PC-9 (cell line): ENCODE measurements around the gene SERPINB11. TPM values are rescaled to one million over a fixed set of nuclear protein-coding genes. Genes with fewer than 3 reads are reported as not detected.

Source experiments
- BruUV-seq: library from RNA; stranded (reverse); fragments of 400-500 nt; replicated peaks from 2 replicates; lab custom pipeline; 2021; lab: Mats Ljungman, UMichigan
- CTCF ChIA-PET: fragments of 300-600 bp; sonication (Branson Sonifier 250); formaldehyde crosslinking; loops from one replicate; lab custom pipeline; 2022; ENCODE audit warnings: antibody characterized with exemption; lab: Charles Lee
- POLR2A ChIA-PET: fragments of 300-600 bp; sonication (Branson Sonifier 250); formaldehyde crosslinking; loops from one replicate; lab custom pipeline; 2022; ENCODE audit warnings: antibody characterized with exemption; ENCODE audit not compliant: unreplicated experiment; lab: Charles Lee
- DNase-seq, 2 experiments: peaks; one replicate each; pipeline versions ENCODE4 v3.0.0 to v3.0.0-alpha.2; 2015 to 2022; ENCODE audit warnings: mixed read lengths in 1 of 2
- H2AFZ ChIP-seq: fragments of 200-600 bp; sonication (generic); 2 replicates; pipeline ENCODE4 v1.8.1; 2017; ENCODE audit warnings: antibody characterized with exemption
- H3F3A ChIP-seq: fragments of 200-600 bp; sonication (generic); 2 replicates; pipeline ENCODE4 v1.8.1; 2017; ENCODE audit warnings: antibody characterized with exemption, mild to moderate bottlenecking, low read depth; ENCODE audit not compliant: insufficient read depth
- H3K27ac ChIP-seq: fragments of 200-600 bp; sonication (generic); 2 replicates; pipeline ENCODE4 v1.6.1; 2016; ENCODE audit warnings: mixed run types
- H3K27me3 ChIP-seq: fragments of 200-600 bp; sonication (generic); 2 replicates; pipeline ENCODE4 v1.6.1; 2016; ENCODE audit warnings: low read depth, mixed run types; ENCODE audit not compliant: insufficient read depth
- H3K36me3 ChIP-seq: fragments of 200-600 bp; sonication (generic); 2 replicates; pipeline ENCODE4 v1.6.1; 2016; ENCODE audit warnings: low read depth, mixed run types
- H3K4me1 ChIP-seq: fragments of 200-600 bp; sonication (generic); replicated peaks from 2 replicates; pipeline ENCODE4 v1.6.1; 2016; ENCODE audit warnings: mixed run types; ENCODE audit not compliant: insufficient read depth
- H3K4me2 ChIP-seq: fragments of 200-600 bp; sonication (generic); 2 replicates; pipeline ENCODE4 v1.6.1; 2017; ENCODE audit warnings: mixed run types
- H3K4me3 ChIP-seq: fragments of 200-600 bp; sonication (generic); 2 replicates; pipeline ENCODE4 v1.6.1; 2016; ENCODE audit warnings: mixed run types
- H3K79me2 ChIP-seq: fragments of 200-600 bp; sonication (generic); 2 replicates; pipeline ENCODE4 v1.6.1; 2017; ENCODE audit warnings: low read depth, mixed run types
- H3K9me2 ChIP-seq: fragments of 200-600 bp; sonication (generic); 2 replicates; pipeline ENCODE4 v1.8.1; 2017; ENCODE audit warnings: mild to moderate bottlenecking; ENCODE audit not compliant: insufficient read depth
- H3K9me3 ChIP-seq: fragments of 200-600 bp; sonication (generic); 2 replicates; pipeline ENCODE4 v1.8.1; 2016; ENCODE audit warnings: low read depth; ENCODE audit not compliant: insufficient read depth
- H4K20me1 ChIP-seq: fragments of 200-600 bp; sonication (generic); 2 replicates; pipeline ENCODE4 v1.8.1; 2017; ENCODE audit not compliant: insufficient read depth
- CTCF ChIP-seq: fragments of 200-600 bp; sonication (generic); conservative IDR thresholded peaks from 2 replicates; pipeline ENCODE4 v1.6.1; 2017; ENCODE audit warnings: mixed run types, antibody characterized with exemption, mild to moderate bottlenecking, moderate library complexity
- EZH2 ChIP-seq: fragments of 200-600 bp; sonication (generic); IDR thresholded peaks from 2 replicates; pipeline ENCODE4 v1.8.0; 2017; ENCODE audit warnings: antibody characterized with exemption, low read depth
- intact Hi-C: fragments of 100-400 bp; cut with micrococcal nuclease; formaldehyde crosslinking; loops from one replicate; pipeline ENCODE4 v1.10.0; 2022; ENCODE audit not compliant: unreplicated experiment
- total RNA-seq: library from RNA; stranded (reverse); gene quantifications from 2 replicates; pipeline ENCODE4 v1.2.3, GENCODE V29; 2021

SERPINB11 gene
- total RNA-seq, 1 experiment from 2014 or later: not detected

GRCh38 chr18:63701952-63702351 lies 808 bp upstream of the SERPINB11 start:
- TF ChIP-seq EZH2 (no peak), CTCF (no peak)
- H3K9me3 ChIP-seq: no peaks in the 10 kb centered on the region
- ChIA-PET CTCF (no interaction called here), POLR2A (no interaction called here)
- H3K9me2 ChIP-seq: no peaks in the 10 kb centered on the region
- peak overlapping the region; percentile 55; the same call in 1 of the 2 replicates for H2AFZ ChIP-seq
- intact Hi-C loops: no loop called here
- H4K20me1 ChIP-seq: no peaks in the 10 kb centered on the region
- H3F3A ChIP-seq: no peaks in the 10 kb centered on the region
- no peaks in the 10 kb centered on the region for H3K27me3 ChIP-seq
- H3K36me3 ChIP-seq: no peaks in the 10 kb centered on the region
- no peaks in the 10 kb centered on the region for H3K79me2 ChIP-seq
- no peak overlapping the region for H3K4me3 ChIP-seq
- H3K27ac ChIP-seq: no peak overlapping the region
- BruUV-seq: no TSS peak
- H3K4me1 ChIP-seq: peaks cover 5% of the 10 kb centered on the region; the same call in 1 of the 2 replicates
- no peak overlapping the region for H3K4me2 ChIP-seq
- DNase-seq: no peak

GRCh38 chr18:63705401-63705800 lies 2.6 kb downstream of the SERPINB11 start:
- intact Hi-C loops: no loop called here
- no peak for TF ChIP-seq EZH2
- no peak for TF ChIP-seq CTCF
- Histone ChIP-seq H3K27ac (no peak overlapping the region), H3K4me1 (no peaks in the 10 kb centered on the region), H4K20me1 (no peaks in the 10 kb centered on the region), H3K4me2 (no peak overlapping the region), H3K79me2 (no peaks in the 10 kb centered on the region), H3K9me3 (no peaks in the 10 kb centered on the region), H3K27me3 (no peaks in the 10 kb centered on the region), H3K36me3 (no peaks in the 10 kb centered on the region), H2AFZ (peak overlapping the region; percentile 20; the same call in 1 of the 2 replicates), H3K9me2 (no peaks in the 10 kb centered on the region), H3F3A (no peaks in the 10 kb centered on the region), H3K4me3 (no peak overlapping the region)
- no peak for DNase-seq
- ChIA-PET CTCF (no interaction called here), POLR2A (no interaction called here)
- BruUV-seq: no TSS peak

GRCh38 chr18:63707816-63708215 lies 5.1 kb downstream of the SERPINB11 start:
- H3K79me2 ChIP-seq: no peaks in the 10 kb centered on the region
- BruUV-seq: no TSS peak
- H3K9me3 ChIP-seq: no peaks in the 10 kb centered on the region
- no peaks in the 10 kb centered on the region for H3K36me3 ChIP-seq
- H4K20me1 ChIP-seq: no peaks in the 10 kb centered on the region
- H3K9me2 ChIP-seq: no peaks in the 10 kb centered on the region
- DNase-seq: no peak
- H3K27ac ChIP-seq: no peak overlapping the region
- H3K4me1 ChIP-seq: no peaks in the 10 kb centered on the region
- CTCF ChIA-PET: no interaction called here
- no peaks in the 10 kb centered on the region for H3K27me3 ChIP-seq
- no peaks in the 10 kb centered on the region for H3F3A ChIP-seq
- H3K4me3 ChIP-seq: no peak overlapping the region
- intact Hi-C loops: no loop called here
- no peak for TF ChIP-seq EZH2
- no peak for TF ChIP-seq CTCF
- H3K4me2 ChIP-seq: no peak overlapping the region
- H2AFZ ChIP-seq: no peak overlapping the region
- POLR2A ChIA-PET: no interaction called here
